Upper lobe of left lung (tissue), 4 donors: Measurements from ENCODE around the gene IGSF1.

Experiments
- CTCF ChIP-seq, 6 experiments: fragments of 450-650 bp in 4 of 6; fragments of 200-600 bp in 2 of 6; sonication (generic) in 2 of 6; IDR thresholded peaks; one replicate each; pipeline ENCODE4 v1.5.1; 2016 to 2019; ENCODE audit warnings: antibody characterized with exemption in 6 of 6
- EP300 ChIP-seq, 4 donors: sonication (generic); formaldehyde crosslinking; IDR thresholded peaks; one replicate each; pipeline ENCODE4 v1.5.1; 2017; ENCODE audit warnings: antibody characterized with exemption in 4 of 4, control low read depth in 2 of 4
- POLR2A ChIP-seq, 4 donors: fragments of 450-650 bp; IDR thresholded peaks; one replicate each; pipeline ENCODE4 v1.5.1; 2016 to 2017; ENCODE audit warnings: antibody characterized with exemption in 4 of 4, mild to moderate bottlenecking in 2 of 4
- POLR2AphosphoS5 ChIP-seq, 2 donors: sonication (generic); formaldehyde crosslinking; IDR thresholded peaks; one replicate each; pipeline ENCODE4 v1.5.1; 2017; ENCODE audit warnings: antibody characterized with exemption in 2 of 2

- TF ChIP-seq CTCF (IDR thresholded peaks at IDR 0.05) = no peak
- TF ChIP-seq POLR2A (IDR thresholded peaks at IDR 0.05) = no peak
- no peak for TF ChIP-seq POLR2AphosphoS5 (IDR thresholded peaks at IDR 0.05)
- no peak for TF ChIP-seq EP300 (IDR thresholded peaks at IDR 0.05)
Observed at GRCh38 chrX:131306601-131307000, 17.5 kb upstream of the IGSF1 start.
